Endothelial cell of umbilical vein (primary cell): ENCODE data around the gene SLC35A3. TPM values are rescaled to one million over a fixed set of nuclear protein-coding genes. Genes with fewer than 3 reads are reported as not detected.

ENCODE experiments used
- BruUV-seq: library from RNA; stranded (reverse); fragments of 400-500 nt; replicated peaks from 2 replicates; lab custom pipeline; 2021; lab: Mats Ljungman, UMichigan
- CTCF ChIA-PET: fragments of 300-600, 350-600 bp; sonication (Branson Sonifier 250); formaldehyde crosslinking; loops from one replicate; lab custom pipeline; 2021; ENCODE audit warnings: antibody characterized with exemption, inconsistent platforms; lab: Charles Lee
- POLR2A ChIA-PET: fragments of 300-600, 350-600 bp; sonication (Branson Sonifier 250); formaldehyde crosslinking; loops from one replicate; lab custom pipeline; 2021; ENCODE audit warnings: antibody characterized with exemption, inconsistent platforms; lab: Charles Lee
- DNase-seq: peaks from one replicate; pipeline ENCODE4 v3.0.0-alpha.2; 2011; ENCODE audit warnings: low read depth, low spot score
- FAIRE-seq: peaks from 2 replicates; lab custom pipeline; 2011; peaks lifted over from hg19 to GRCh38; lab: Jason Lieb, UNC
- H2AFZ ChIP-seq: 2 replicates; pipeline ENCODE4 v1.6.0; 2012; ENCODE audit warnings: low read depth, low read length, control low read depth, inconsistent platforms
- H3K27ac ChIP-seq: 2 replicates; pipeline ENCODE4 v1.5.1; 2011; ENCODE audit warnings: low read depth, mild to moderate bottlenecking, control low read depth, low read length, moderate library complexity; ENCODE audit not compliant: insufficient read depth
- H3K27me3 ChIP-seq, 2 experiments: 2 replicates each; pipeline versions ENCODE4 v1.6.0 to v1.6.1; 2011; ENCODE audit warnings: low read length in 2 of 2, mixed read lengths in 1 of 2; ENCODE audit not compliant: control insufficient read depth in 2 of 2, insufficient read depth in 2 of 2
- H3K36me3 ChIP-seq, 2 experiments: 2 replicates in 1 of 2; 3 replicates in 1 of 2; pipeline ENCODE4 v1.5.1; 2011; ENCODE audit warnings: low read length in 2 of 2, mild to moderate bottlenecking in 1 of 2, moderate library complexity in 1 of 2; ENCODE audit not compliant: control insufficient read depth in 2 of 2, insufficient read depth in 2 of 2; ENCODE audit errors: extremely low read depth in 1 of 2
- H3K4me1 ChIP-seq: 3 replicates; pipeline ENCODE4 v1.5.1; 2011; ENCODE audit warnings: mild to moderate bottlenecking, low read length; ENCODE audit not compliant: control insufficient read depth, insufficient read depth; ENCODE audit errors: extremely low read depth
- H3K4me2 ChIP-seq: 2 replicates; pipeline ENCODE4 v1.6.1; 2011; ENCODE audit warnings: low read length, control low read depth, mixed read lengths; ENCODE audit not compliant: insufficient read depth
- H3K4me3 ChIP-seq, 3 experiments: fragments of 200-600 bp in 1 of 3; sonication (generic), shearing (Covaris generic) in 1 of 3; replicated peaks in 1 of 3; 2 replicates each; pipeline ENCODE4 v1.5.1; 2011 to 2016; ENCODE audit warnings: control low read depth in 3 of 3, low read length in 3 of 3, mild to moderate bottlenecking in 2 of 3, inconsistent platforms in 1 of 3, low read depth in 1 of 3, moderate library complexity in 1 of 3; ENCODE audit not compliant: insufficient read depth in 1 of 3
- H3K79me2 ChIP-seq: 2 replicates; pipeline ENCODE4 v1.6.0; 2012; ENCODE audit warnings: low read length, inconsistent platforms; ENCODE audit not compliant: control insufficient read depth, insufficient read depth
- H3K9ac ChIP-seq: replicated peaks from 2 replicates; pipeline ENCODE3; 2011; ENCODE audit warnings: low read length, control low read depth; ENCODE audit not compliant: insufficient read depth; ENCODE audit errors: extremely low read depth
- H3K9me1 ChIP-seq: replicated peaks from 3 replicates; pipeline ENCODE4 v1.6.0; 2011; ENCODE audit warnings: mild to moderate bottlenecking, low read length; ENCODE audit not compliant: control insufficient read depth, insufficient read depth; ENCODE audit errors: extremely low read depth
- H3K9me3 ChIP-seq: replicated peaks from 2 replicates; pipeline ENCODE4 v1.5.1; 2012; ENCODE audit warnings: low read length, inconsistent platforms; ENCODE audit not compliant: control insufficient read depth, insufficient read depth
- H4K20me1 ChIP-seq: replicated peaks from 2 replicates; pipeline ENCODE3; 2011; ENCODE audit warnings: mild to moderate bottlenecking, low read length; ENCODE audit not compliant: control insufficient read depth, insufficient read depth; ENCODE audit errors: extremely low read depth
- CTCF ChIP-seq, 2 donors: IDR thresholded peaks; 1 replicate in 1 of 2; 2 replicates in 1 of 2; pipeline ENCODE4 v1.5.1; 2011; ENCODE audit warnings: low read length in 2 of 2, mild to moderate bottlenecking in 2 of 2, moderate library complexity in 2 of 2, control low read depth in 1 of 2, inconsistent platforms in 1 of 2, low read depth in 1 of 2; ENCODE audit not compliant: insufficient read depth in 1 of 2; ENCODE audit errors: extremely low read depth in 1 of 2
- EZH2 ChIP-seq: IDR thresholded peaks from 2 replicates; pipeline ENCODE4 v1.6.1; 2012; ENCODE audit warnings: borderline replicate concordance, low read depth, mild to moderate bottlenecking, moderate library complexity, low read length, inconsistent platforms; ENCODE audit not compliant: severe bottlenecking
- FOS ChIP-seq: IDR thresholded peaks from 2 replicates; pipeline ENCODE4 v1.6.1; 2011; ENCODE audit warnings: mild to moderate bottlenecking, low read length, moderate library complexity, borderline replicate concordance; ENCODE audit not compliant: insufficient read depth
- GATA2 ChIP-seq: IDR thresholded peaks from 2 replicates; pipeline ENCODE4 v1.7.0; 2011; ENCODE audit warnings: low read depth, mild to moderate bottlenecking, moderate library complexity, mixed read lengths, low read length; ENCODE audit not compliant: insufficient read length, insufficient read depth
- JUN ChIP-seq: IDR thresholded peaks from 2 replicates; pipeline ENCODE4 v1.6.1; 2011; ENCODE audit warnings: borderline replicate concordance, low read depth; ENCODE audit not compliant: insufficient read length, insufficient read depth
- MAX ChIP-seq: IDR thresholded peaks from 2 replicates; pipeline ENCODE4 v1.6.1; 2011; ENCODE audit not compliant: insufficient read depth, insufficient read length
- MYC ChIP-seq: IDR thresholded peaks from one replicate; pipeline ENCODE4 v1.6.1; 2011; ENCODE audit warnings: mild to moderate bottlenecking, low read depth, low read length
- POLR2A ChIP-seq: IDR thresholded peaks from 2 replicates; pipeline ENCODE4 v1.6.1; 2012; ENCODE audit warnings: low read depth, mild to moderate bottlenecking, control low read depth, low read length
- POLR2AphosphoS5 ChIP-seq: IDR thresholded peaks from 2 replicates; pipeline ENCODE4 v1.6.1; 2012; ENCODE audit warnings: low read depth, mild to moderate bottlenecking, control low read depth, low read length, moderate library complexity; ENCODE audit not compliant: insufficient read depth
- dilution Hi-C: fragments of 300-500 bp; cut with MboI; formaldehyde crosslinking; loops from one replicate; pipeline ENCODE4 v1.15.0; 2019; ENCODE audit warnings: low sequenced_read_pairs; ENCODE audit not compliant: extremely low pct_ligation_motif_present
- intact Hi-C: fragments of 100-400 bp; cut with micrococcal nuclease; formaldehyde crosslinking; loops from one replicate; pipeline ENCODE4 v1.10.0; 2022
- polyA plus RNA-seq, 4 experiments: library from polyadenylated mRNA; depleted of rRNA in 3 of 4; stranded (reverse) in 3 of 4; unstranded in 1 of 4; fragments of >200 nt; gene quantifications; 2 replicates each; pipeline versions ENCODE4 v1.2.1 to v1.2.3, GENCODE V29; 2011 to 2012; ENCODE audit warnings: missing spikeins in 1 of 4
- total RNA-seq: library from RNA; stranded (reverse); gene quantifications from 2 replicates; pipeline ENCODE4 v1.2.3, GENCODE V29; 2021

Gene SLC35A3
- total and polyA plus RNA-seq, 2 donors (not counting 3 experiments of a cell fraction or from before 2014, with no cell fraction given) = 3.6 to 19.0 TPM

- no peaks in the 10 kb centered on the region for H3K9me1 ChIP-seq
- peaks cover 0 to 2% of the 10 kb centered on the region in 2 experiments for H3K36me3 ChIP-seq
- H3K4me1 ChIP-seq = no peaks in the 10 kb centered on the region
- H4K20me1 ChIP-seq = no peaks in the 10 kb centered on the region
- BruUV-seq = no TSS peak
- ChIA-PET POLR2A (no interaction called here), CTCF (interaction anchor here (1.0 to 1.2 kb wide), 2 partner anchors 10 to 21 kb away, joined by 3 to 4 read pairs; no protein-coding TSS in a partner anchor)
- H3K27ac ChIP-seq = no peak overlapping the region
- H3K9me3 ChIP-seq = no peaks in the 10 kb centered on the region
- FAIRE-seq (no peak), DNase-seq (no peak)
- dilution Hi-C loops = no loop called here
- H3K79me2 ChIP-seq = peaks cover 9% of the 10 kb centered on the region
- H2AFZ ChIP-seq = no peak overlapping the region
- no peak overlapping the region for H3K4me2 ChIP-seq
- no peak overlapping the region for H3K9ac ChIP-seq
- H3K27me3 ChIP-seq = no peaks in the 10 kb centered on the region
- intact Hi-C loops = loop anchor here (10.0 kb wide), 1 partner anchor 477 kb away; no protein-coding TSS in a partner anchor
- H3K4me3 ChIP-seq = no peak overlapping the region
- TF ChIP-seq JUN (no peak), FOS (no peak)
Measured at GRCh38 chr1:99978218-99978617, 8.4 kb downstream of the SLC35A3 start.

- H3K79me2 ChIP-seq = peaks cover 6% of the 10 kb centered on the region
- FAIRE-seq = no peak
- no TSS peak for BruUV-seq
Measured at GRCh38 chr1:99979091-99979490, 9.3 kb downstream of the SLC35A3 start.

More at GRCh38 chr1:99979091-99979490, 9.3 kb downstream of the SLC35A3 start:
- Histone ChIP-seq H3K4me2 (no peak overlapping the region), H3K9me1 (no peaks in the 10 kb centered on the region), H4K20me1 (no peaks in the 10 kb centered on the region), H3K9me3 (no peaks in the 10 kb centered on the region), H3K4me3 (no peak overlapping the region), H3K9ac (no peak overlapping the region), H2AFZ (no peak overlapping the region), H3K27ac (no peak overlapping the region), H3K36me3 (peaks cover 0 to 2% of the 10 kb centered on the region in 2 experiments), H3K4me1 (no peaks in the 10 kb centered on the region), H3K27me3 (no peaks in the 10 kb centered on the region)
- no peak for DNase-seq
- ChIA-PET CTCF (no interaction called here), POLR2A (interaction anchor here (0.7 kb wide), 1 partner anchor 82 kb away, joined by 4 read pairs; no protein-coding TSS in a partner anchor)
- intact Hi-C loops (loop anchor here (10.0 kb wide), 1 partner anchor 476 kb away; no protein-coding TSS in a partner anchor), dilution Hi-C loops (no loop called here)
- no peak for TF ChIP-seq POLR2A
- no peak for TF ChIP-seq GATA2
- TF ChIP-seq CTCF (IDR thresholded peaks at IDR 0.05; ENCODE audit: extremely low read depth in 1 of 2, insufficient read depth in 1 of 2, low read depth in 1 of 2, low read length in 2 of 2) = no peak
- no peak for TF ChIP-seq MYC
- TF ChIP-seq MAX = no peak
- TF ChIP-seq JUN = no peak
- no peak for TF ChIP-seq POLR2AphosphoS5
- no peak for TF ChIP-seq FOS
- TF ChIP-seq EZH2 = no peak
